Stimulated activated CD4-positive, alpha-beta T cell treated with anti-CD3 and anti-CD28 coated beads, Interleukin-4, amount 100 ng/mL, for 24 hours (primary cell): Measurements from ENCODE around the gene TSEN34.
"Not testable (repeated sequence)": the region's sequence is repeated elsewhere in the genome, so short reads cannot be mapped to it uniquely, and the experiment has no call there.

Experiments used
- DNase-seq: peaks from one replicate; pipeline ENCODE4 v3.0.0-alpha.2; 2020

The TSEN34 gene

DNA sequence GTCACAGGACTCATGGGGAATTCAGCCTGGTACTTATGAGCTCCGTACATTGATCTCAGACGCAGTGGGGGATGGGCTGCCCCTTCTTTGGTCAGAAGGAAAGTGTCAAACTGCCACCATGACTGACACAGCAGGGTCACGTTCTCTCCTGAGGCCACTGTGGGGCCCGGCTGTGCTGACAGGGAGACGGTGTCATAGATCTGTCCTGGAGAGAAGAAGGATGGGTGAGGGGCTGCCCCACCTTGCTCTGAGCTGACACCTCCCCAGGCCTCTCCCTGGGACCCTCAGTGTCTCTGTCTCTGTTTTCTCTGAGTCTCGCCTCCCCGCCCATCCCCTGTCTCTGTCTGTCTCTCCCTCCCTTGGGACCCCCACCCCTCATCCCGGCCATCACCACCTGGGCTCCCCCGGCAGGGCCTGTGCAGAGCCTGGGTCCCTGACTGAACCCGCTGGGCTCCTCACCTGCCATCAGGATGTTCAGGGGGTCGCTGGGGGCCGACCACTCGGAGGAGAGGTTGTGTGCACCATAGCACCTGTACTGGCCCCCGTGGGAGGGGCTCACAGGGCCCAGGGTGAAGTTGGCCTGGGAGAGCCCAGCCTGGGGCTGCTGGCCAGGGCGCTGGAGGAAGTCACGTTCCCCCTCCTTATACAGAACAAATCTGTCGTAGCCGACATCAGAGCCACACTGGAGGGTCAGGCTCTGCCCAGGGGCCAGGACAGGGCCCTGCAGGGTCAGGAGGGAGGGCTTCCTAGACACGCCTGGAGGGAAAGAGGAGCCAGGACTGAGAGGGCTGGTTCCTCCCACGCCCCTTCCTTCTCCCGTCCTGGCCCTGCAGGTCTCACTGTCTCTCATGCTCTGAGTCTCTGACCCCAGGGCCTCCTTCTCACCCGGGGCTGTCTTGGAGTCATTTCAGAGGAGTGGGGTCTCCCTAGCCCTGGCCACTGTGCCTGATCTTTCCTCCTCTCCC lies 49.5 kb downstream of the TSEN34 start:
- not testable (repeated sequence) for DNase-seq

DNA sequence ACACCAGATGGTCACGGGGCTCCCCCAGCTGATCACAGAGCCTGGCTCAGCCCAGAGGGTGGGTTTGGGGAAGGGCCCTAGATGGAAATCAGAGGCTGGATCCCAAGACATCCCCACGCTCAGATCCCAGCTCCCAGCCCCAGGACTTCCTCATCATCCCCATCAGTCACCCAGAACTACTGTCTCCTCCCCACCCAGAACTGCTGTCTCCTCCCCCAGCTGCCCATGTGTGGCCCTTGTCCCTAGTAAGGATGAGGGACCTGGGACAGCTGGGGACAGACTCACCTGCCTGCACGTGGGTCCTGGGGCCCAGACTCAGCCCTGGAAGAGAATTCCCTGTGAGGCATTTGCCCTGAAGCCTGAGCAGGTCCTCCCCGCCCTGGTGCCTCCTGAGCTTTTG lies 51.1 kb downstream of the TSEN34 start:
- DNase-seq: not testable (repeated sequence)

GRCh38 chr19:54242646-54243045 lies 51.5 kb downstream of the TSEN34 start, which contains the start of gene LILRA6:
Gene LILRA6, minus strand, starts transcription at chr19:54242790.
- DNase-seq: not testable (repeated sequence)

DNA sequence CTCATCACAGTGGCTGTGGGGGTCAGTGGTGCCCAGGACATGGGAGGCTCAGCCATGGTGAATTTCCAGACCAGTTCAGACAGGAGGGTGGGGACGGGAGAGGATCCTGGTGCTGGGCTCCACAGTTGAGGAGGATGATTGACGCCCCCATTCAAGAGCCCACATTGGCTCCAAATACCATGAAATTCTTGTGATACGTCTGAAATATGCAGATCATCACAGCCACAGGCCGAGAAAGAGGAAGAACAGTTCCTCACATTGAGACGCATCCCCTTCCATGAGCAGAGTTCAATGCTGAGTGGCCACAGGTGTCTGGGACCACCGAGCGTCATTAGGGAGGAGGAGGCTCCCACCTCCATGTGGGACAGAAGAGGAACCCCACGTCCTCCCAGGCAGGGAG lies 52.7 kb downstream of the TSEN34 start:
- DNase-seq: not testable (repeated sequence)
